K562 (cell line): ENCODE measurements around the gene PIP5K1B. TPM values are rescaled to one million over a fixed set of nuclear protein-coding genes. Genes with fewer than 3 reads are reported as not detected.

Experiments
- FOXK1 ChIP-seq: sonication (generic); formaldehyde crosslinking; IDR thresholded peaks from 2 replicates; pipeline ENCODE4 v1.8.0; 2022; ENCODE audit warnings: missing genetic modification reagents, mild to moderate bottlenecking, borderline replicate concordance
- HNRNPLL ChIP-seq: fragments of 200-400 bp; formaldehyde crosslinking; IDR thresholded peaks from 2 replicates; pipeline ENCODE4 v1.6.1; 2017; ENCODE audit warnings: low read length, low read depth, mild to moderate bottlenecking; ENCODE audit not compliant: poor library complexity, severe bottlenecking
- MEIS2 ChIP-seq: fragments of 450-650 bp; IDR thresholded peaks from 2 replicates; pipeline ENCODE4 v1.6.1; 2014; ENCODE audit warnings: mild to moderate bottlenecking; ENCODE audit not compliant: partially characterized antibody
- NCOA1 ChIP-seq: fragments of 450-650 bp; IDR thresholded peaks from 2 replicates; pipeline ENCODE4 v1.6.1; 2016; ENCODE audit warnings: low read depth
- NONO ChIP-seq, 2 experiments: fragments of 200-400 bp in 1 of 2; fragments of 450-650 bp in 1 of 2; formaldehyde crosslinking in 1 of 2; IDR thresholded peaks; 2 replicates each; pipeline ENCODE4 v1.6.1; 2017; ENCODE audit warnings: low read depth in 2 of 2, mild to moderate bottlenecking in 2 of 2, moderate library complexity in 2 of 2, low read length in 1 of 2
- TAF1 ChIP-seq: IDR thresholded peaks from 2 replicates; pipeline ENCODE4 v1.6.1; 2011; ENCODE audit warnings: mild to moderate bottlenecking, low read length, moderate library complexity; ENCODE audit not compliant: insufficient read depth, control insufficient read depth, severe bottlenecking; ENCODE audit errors: extremely low read depth
- ZNF76 ChIP-seq: fragments of 250-450 bp; sonication (Bioruptor Pico); IDR thresholded peaks from 2 replicates; pipeline ENCODE4 v1.4.0; 2020; ENCODE audit warnings: mild to moderate bottlenecking, moderate library complexity, borderline replicate concordance
- polyA plus RNA-seq, 8 experiments: library from polyadenylated mRNA; depleted of rRNA in 4 of 8; stranded (reverse) in 5 of 8; unstranded in 3 of 8; fragments of >200 nt; fragmentation: Nextera tagmentation in 2 of 8; fragmentation: Illumina TruSeq in 1 of 8; extraction: Ambion mirVana in 2 of 8; extraction: Trizol in 1 of 8; gene quantifications; 2 replicates each; pipeline versions ENCODE4 v1.2.1 to v1.2.3, GENCODE V29; 2011 to 2014; ENCODE audit warnings: inconsistent platforms in 1 of 8, missing spikeins in 1 of 8
- total RNA-seq, 7 experiments: library from RNA; depleted of rRNA in 6 of 7; stranded (reverse); fragments of >200 nt in 6 of 7; fragmentation: Illumina TruSeq in 2 of 7; extraction: Trizol in 2 of 7; gene quantifications; 2 replicates each; pipeline versions ENCODE4 v1.2.1 to v1.2.3, GENCODE V29; 2011 to 2021; ENCODE audit warnings: low replicate concordance in 1 of 7
- TF ChIP-seq, protein P1 (sequence below): sonication (generic); formaldehyde crosslinking; IDR thresholded peaks from 2 replicates; pipeline ENCODE4 v1.8.0; 2022; ENCODE audit warnings: mild to moderate bottlenecking, missing genetic modification reagents
- TF ChIP-seq, protein P2 (sequence below): sonication (generic); formaldehyde crosslinking; IDR thresholded peaks from 2 replicates; pipeline ENCODE4 v1.8.0; 2022; ENCODE audit warnings: mild to moderate bottlenecking, low read depth, missing genetic modification reagents
- TF ChIP-seq, protein P3 (sequence below): fragments of 250-450 bp; sonication (Bioruptor Pico); IDR thresholded peaks from 2 replicates; pipeline ENCODE4 v1.8.0; 2021; ENCODE audit warnings: borderline replicate concordance, mild to moderate bottlenecking, moderate library complexity; ENCODE audit not compliant: poor library complexity, severe bottlenecking
- TF ChIP-seq, protein P4 (sequence below): fragments of 250-450 bp; sonication (Bioruptor Pico); IDR thresholded peaks from 2 replicates; pipeline ENCODE4 v1.8.0; 2022; ENCODE audit warnings: moderate library complexity, mild to moderate bottlenecking, inconsistent platforms
- TF ChIP-seq, protein P5 (sequence below): fragments of 450-650 bp; formaldehyde crosslinking; IDR thresholded peaks from 2 replicates; pipeline ENCODE4 v1.4.0; 2022; ENCODE audit warnings: mild to moderate bottlenecking, moderate library complexity

Gene PIP5K1B
- total and polyA plus RNA-seq, 9 of the 15 experiments (the other 6 are each of a cell fraction or from before 2014, with no cell fraction given) = 3.1 to 12.9 (median 7.4) TPM

DNA sequence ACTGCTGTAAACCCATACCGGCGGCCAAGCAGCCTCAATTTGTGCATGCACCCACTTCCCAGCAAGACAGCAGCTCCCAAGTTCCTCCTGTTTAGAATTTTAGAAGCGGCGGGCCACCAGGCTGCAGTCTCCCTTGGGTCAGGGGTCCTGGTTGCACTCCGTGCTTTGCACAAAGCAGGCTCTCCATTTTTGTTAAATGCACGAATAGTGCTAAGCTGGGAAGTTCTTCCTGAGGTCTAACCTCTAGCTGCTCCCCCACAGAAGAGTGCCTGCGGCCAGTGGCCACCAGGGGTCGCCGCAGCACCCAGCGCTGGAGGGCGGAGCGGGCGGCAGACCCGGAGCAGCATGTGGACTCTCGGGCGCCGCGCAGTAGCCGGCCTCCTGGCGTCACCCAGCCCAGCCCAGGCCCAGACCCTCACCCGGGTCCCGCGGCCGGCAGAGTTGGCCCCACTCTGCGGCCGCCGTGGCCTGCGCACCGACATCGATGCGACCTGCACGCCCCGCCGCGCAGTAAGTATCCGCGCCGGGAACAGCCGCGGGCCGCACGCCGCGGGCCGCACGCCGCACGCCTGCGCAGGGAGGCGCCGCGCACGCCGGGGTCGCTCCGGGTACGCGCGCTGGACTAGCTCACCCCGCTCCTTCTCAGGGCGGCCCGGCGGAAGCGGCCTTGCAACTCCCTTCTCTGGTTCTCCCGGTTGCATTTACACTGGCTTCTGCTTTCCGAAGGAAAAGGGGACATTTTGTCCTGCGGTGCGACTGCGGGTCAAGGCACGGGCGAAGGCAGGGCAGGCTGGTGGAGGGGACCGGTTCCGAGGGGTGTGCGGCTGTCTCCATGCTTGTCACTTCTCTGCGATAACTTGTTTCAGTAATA, 330.6 kb downstream of the PIP5K1B start, which contains the start of gene FXN (continued):
- TF ChIP-seq, protein P1, sequence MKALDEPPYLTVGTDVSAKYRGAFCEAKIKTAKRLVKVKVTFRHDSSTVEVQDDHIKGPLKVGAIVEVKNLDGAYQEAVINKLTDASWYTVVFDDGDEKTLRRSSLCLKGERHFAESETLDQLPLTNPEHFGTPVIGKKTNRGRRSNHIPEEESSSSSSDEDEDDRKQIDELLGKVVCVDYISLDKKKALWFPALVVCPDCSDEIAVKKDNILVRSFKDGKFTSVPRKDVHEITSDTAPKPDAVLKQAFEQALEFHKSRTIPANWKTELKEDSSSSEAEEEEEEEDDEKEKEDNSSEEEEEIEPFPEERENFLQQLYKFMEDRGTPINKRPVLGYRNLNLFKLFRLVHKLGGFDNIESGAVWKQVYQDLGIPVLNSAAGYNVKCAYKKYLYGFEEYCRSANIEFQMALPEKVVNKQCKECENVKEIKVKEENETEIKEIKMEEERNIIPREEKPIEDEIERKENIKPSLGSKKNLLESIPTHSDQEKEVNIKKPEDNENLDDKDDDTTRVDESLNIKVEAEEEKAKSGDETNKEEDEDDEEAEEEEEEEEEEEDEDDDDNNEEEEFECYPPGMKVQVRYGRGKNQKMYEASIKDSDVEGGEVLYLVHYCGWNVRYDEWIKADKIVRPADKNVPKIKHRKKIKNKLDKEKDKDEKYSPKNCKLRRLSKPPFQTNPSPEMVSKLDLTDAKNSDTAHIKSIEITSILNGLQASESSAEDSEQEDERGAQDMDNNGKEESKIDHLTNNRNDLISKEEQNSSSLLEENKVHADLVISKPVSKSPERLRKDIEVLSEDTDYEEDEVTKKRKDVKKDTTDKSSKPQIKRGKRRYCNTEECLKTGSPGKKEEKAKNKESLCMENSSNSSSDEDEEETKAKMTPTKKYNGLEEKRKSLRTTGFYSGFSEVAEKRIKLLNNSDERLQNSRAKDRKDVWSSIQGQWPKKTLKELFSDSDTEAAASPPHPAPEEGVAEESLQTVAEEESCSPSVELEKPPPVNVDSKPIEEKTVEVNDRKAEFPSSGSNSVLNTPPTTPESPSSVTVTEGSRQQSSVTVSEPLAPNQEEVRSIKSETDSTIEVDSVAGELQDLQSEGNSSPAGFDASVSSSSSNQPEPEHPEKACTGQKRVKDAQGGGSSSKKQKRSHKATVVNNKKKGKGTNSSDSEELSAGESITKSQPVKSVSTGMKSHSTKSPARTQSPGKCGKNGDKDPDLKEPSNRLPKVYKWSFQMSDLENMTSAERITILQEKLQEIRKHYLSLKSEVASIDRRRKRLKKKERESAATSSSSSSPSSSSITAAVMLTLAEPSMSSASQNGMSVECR (CRISPR knock-in tag) = 0 out of 2 replicates have a peak, but pooled peaks have one; percentile 23
- TF ChIP-seq NONO (IDR thresholded peaks at IDR 0.05; ENCODE audit: low read depth in 2 of 2, low read length in 1 of 2) = peak in 1 of 2 experiments; percentile 64; a peak in 2 of 4 replicates
- TF ChIP-seq, protein P2, sequence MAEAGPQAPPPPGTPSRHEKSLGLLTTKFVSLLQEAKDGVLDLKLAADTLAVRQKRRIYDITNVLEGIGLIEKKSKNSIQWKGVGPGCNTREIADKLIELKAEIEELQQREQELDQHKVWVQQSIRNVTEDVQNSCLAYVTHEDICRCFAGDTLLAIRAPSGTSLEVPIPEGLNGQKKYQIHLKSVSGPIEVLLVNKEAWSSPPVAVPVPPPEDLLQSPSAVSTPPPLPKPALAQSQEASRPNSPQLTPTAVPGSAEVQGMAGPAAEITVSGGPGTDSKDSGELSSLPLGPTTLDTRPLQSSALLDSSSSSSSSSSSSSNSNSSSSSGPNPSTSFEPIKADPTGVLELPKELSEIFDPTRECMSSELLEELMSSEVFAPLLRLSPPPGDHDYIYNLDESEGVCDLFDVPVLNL (CRISPR knock-in tag) = no peak
- TF ChIP-seq, protein P3, sequence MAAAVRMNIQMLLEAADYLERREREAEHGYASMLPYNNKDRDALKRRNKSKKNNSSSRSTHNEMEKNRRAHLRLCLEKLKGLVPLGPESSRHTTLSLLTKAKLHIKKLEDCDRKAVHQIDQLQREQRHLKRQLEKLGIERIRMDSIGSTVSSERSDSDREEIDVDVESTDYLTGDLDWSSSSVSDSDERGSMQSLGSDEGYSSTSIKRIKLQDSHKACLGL (CRISPR knock-in tag) = peak; percentile 11
- TF ChIP-seq MEIS2 = peak; percentile 60
- TF ChIP-seq, protein P4, sequence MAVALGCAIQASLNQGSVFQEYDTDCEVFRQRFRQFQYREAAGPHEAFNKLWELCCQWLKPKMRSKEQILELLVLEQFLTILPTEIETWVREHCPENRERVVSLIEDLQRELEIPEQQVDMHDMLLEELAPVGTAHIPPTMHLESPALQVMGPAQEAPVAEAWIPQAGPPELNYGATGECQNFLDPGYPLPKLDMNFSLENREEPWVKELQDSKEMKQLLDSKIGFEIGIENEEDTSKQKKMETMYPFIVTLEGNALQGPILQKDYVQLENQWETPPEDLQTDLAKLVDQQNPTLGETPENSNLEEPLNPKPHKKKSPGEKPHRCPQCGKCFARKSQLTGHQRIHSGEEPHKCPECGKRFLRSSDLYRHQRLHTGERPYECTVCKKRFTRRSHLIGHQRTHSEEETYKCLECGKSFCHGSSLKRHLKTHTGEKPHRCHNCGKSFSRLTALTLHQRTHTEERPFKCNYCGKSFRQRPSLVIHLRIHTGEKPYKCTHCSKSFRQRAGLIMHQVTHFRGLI (CRISPR knock-in tag) = no peak
- TF ChIP-seq NCOA1 = no peak
- no peak for TF ChIP-seq FOXK1
- TF ChIP-seq ZNF76 (CRISPR knock-in tag) = no peak
- TF ChIP-seq HNRNPLL = peak; percentile 65
- TF ChIP-seq TAF1 = peak; percentile 27
- TF ChIP-seq, protein P5, sequence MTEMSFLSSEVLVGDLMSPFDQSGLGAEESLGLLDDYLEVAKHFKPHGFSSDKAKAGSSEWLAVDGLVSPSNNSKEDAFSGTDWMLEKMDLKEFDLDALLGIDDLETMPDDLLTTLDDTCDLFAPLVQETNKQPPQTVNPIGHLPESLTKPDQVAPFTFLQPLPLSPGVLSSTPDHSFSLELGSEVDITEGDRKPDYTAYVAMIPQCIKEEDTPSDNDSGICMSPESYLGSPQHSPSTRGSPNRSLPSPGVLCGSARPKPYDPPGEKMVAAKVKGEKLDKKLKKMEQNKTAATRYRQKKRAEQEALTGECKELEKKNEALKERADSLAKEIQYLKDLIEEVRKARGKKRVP = no peak
